Astrocyte of the spinal cord (primary cell): Measurements from ENCODE around the gene QRICH1.

Experiments used
- DNase-seq: peaks from one replicate; pipeline ENCODE4 v3.0.0; 2011; ENCODE audit warnings: low read depth, low spot score
- H3K4me3 ChIP-seq: 2 replicates; pipeline ENCODE4 v1.5.1; 2011; ENCODE audit warnings: low read depth, mild to moderate bottlenecking, low read length, moderate library complexity
- in situ Hi-C: cut with HindIII; loops from 2 replicates; pipeline ENCODE4 v1.10.0; 2017; ENCODE audit warnings: low sequenced_read_pairs
- TF ChIP-seq, protein P1 (sequence below): IDR thresholded peaks from 2 replicates; pipeline ENCODE4 v1.5.1; 2012; ENCODE audit warnings: low read depth, mild to moderate bottlenecking, low read length, inconsistent platforms

Gene QRICH1

GRCh38 chr3:49030321-49030720 is 63.5 kb downstream of the QRICH1 start:
- H3K4me3 ChIP-seq: no peak overlapping the region
- in situ Hi-C loops: no loop called here
- DNase-seq: no peak
- TF ChIP-seq, protein P1, sequence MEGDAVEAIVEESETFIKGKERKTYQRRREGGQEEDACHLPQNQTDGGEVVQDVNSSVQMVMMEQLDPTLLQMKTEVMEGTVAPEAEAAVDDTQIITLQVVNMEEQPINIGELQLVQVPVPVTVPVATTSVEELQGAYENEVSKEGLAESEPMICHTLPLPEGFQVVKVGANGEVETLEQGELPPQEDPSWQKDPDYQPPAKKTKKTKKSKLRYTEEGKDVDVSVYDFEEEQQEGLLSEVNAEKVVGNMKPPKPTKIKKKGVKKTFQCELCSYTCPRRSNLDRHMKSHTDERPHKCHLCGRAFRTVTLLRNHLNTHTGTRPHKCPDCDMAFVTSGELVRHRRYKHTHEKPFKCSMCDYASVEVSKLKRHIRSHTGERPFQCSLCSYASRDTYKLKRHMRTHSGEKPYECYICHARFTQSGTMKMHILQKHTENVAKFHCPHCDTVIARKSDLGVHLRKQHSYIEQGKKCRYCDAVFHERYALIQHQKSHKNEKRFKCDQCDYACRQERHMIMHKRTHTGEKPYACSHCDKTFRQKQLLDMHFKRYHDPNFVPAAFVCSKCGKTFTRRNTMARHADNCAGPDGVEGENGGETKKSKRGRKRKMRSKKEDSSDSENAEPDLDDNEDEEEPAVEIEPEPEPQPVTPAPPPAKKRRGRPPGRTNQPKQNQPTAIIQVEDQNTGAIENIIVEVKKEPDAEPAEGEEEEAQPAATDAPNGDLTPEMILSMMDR: no peak

DNA sequence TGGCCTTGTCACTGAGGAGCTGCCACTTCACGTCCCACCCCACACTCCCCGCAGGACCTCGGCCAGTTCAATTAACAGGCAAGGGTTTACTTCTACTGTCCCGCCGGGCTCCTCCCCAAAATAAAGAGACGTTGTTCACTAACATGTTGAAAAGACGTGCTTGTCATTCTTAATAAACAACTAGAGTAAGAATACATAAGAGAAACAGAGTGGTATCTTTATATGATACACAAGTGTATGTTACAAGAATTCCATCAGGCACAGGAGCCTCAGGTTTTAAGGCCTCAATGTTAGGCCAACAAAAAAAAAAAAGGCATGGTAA is 64.3 kb downstream of the QRICH1 start:
- H3K4me3 ChIP-seq: no peak overlapping the region
- DNase-seq: no peak
- TF ChIP-seq, protein P1: no peak
- in situ Hi-C loops: no loop called here

DNA sequence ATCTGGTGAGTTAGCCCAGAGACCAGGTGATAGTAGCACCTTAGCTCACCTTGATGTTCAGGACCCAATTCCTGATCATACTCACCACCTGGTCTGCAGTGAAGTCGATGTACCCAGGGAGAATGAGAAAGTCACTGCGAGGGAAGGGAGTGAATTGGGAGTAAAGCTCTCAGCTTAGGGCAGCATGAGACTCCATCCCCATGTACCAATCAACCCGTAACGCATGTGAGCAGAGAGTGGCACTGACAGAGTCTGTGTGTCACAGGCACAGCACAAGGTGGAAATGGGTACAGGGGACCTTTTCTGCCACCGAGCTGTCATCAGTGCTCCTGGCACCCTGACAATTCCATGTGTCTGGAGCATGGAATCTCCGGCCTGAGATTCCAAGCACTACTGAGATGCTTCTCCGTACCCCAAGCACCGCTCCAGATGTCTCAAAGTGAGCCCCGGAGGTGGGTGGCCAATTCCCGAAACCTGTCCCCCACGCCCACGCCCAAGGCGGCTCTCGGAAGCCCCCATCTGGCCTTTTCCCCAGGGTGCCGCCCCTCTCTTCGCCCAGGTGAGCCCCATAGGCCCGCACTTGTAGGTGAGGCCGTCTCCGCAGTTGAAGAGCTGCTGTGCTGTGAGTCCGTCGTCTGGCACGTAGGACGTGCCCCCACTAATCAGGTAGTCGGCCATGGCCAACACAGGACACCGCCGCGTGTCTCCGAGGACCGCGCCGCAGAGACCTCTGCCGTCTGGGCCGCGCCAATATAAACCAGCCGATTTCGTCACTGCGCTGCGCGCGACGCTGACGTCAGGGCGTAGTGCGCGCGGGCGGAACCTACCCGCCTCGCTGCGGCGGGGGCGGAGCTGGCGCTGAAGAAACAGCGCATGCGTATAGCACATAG is 65.0 kb downstream of the QRICH1 start, which contains the start of gene IMPDH2:
IMPDH2 (minus strand) TSS at position 726 of the 890 bp plus-strand sequence; CDS start at position 678, 48 bp downstream.
- TF ChIP-seq, protein P1: peak; percentile 6
- DNase-seq: peak; percentile 93
- in situ Hi-C loops: no loop called here
- H3K4me3 ChIP-seq: peak within 1 kb of the TSS; percentile 82

DNA sequence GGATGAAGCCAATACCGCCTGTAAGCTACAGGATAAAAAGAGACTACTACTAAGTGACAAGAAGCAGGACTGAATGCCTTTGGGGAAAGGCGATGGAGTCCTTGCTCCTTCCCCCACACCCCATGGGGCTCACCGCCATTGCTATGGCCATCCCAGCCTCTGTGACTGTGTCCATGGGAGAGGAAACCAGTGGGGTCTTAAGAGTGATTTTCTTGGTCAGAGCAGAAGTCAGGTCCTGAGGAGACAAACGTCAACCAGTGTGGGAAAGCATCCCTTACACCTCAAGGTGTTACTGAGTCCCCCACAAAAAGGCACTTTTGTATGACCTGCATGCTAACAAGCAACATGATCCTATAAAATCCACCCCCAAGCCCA is 65.6 kb downstream of the QRICH1 start:
- DNase-seq: no peak
- H3K4me3 ChIP-seq: peak overlapping the region; percentile 82
- in situ Hi-C loops: no loop called here
- TF ChIP-seq, protein P1: no peak

GRCh38 chr3:49027634-49028033 is 66.2 kb downstream of the QRICH1 start:
- in situ Hi-C loops: no loop called here
- DNase-seq: no peak
- no peak overlapping the region for H3K4me3 ChIP-seq
- TF ChIP-seq, protein P1: no peak

DNA sequence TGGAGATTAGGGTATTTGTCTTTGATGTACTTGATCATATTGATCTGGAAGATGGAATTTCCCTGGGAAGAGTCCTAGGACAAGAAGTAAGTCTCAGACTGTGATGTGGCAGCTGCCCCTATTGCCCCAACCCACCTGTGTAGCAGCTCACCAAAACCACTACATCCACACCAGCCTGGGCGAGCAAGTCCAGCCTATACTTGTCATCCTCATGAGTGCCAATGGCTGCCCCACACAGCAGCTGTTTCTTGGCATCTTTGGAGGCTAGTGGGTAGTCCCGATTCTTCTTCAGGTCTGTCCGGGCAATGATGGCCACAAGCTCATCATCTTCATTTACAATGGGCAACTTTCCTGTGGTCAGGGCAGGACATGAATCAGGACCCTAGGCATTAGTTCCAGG is 67.3 kb downstream of the QRICH1 start:
- DNase-seq: no peak
- no peak overlapping the region for H3K4me3 ChIP-seq
- in situ Hi-C loops: no loop called here
- TF ChIP-seq, protein P1: no peak
